DLD1 (cell line): ENCODE measurements around the gene B3GALNT1.

Experiments
- in situ Hi-C: cut with HindIII; loops from 2 replicates; pipeline ENCODE4 v1.10.0; 2017; ENCODE audit warnings: low sequenced_read_pairs

Gene B3GALNT1

DNA sequence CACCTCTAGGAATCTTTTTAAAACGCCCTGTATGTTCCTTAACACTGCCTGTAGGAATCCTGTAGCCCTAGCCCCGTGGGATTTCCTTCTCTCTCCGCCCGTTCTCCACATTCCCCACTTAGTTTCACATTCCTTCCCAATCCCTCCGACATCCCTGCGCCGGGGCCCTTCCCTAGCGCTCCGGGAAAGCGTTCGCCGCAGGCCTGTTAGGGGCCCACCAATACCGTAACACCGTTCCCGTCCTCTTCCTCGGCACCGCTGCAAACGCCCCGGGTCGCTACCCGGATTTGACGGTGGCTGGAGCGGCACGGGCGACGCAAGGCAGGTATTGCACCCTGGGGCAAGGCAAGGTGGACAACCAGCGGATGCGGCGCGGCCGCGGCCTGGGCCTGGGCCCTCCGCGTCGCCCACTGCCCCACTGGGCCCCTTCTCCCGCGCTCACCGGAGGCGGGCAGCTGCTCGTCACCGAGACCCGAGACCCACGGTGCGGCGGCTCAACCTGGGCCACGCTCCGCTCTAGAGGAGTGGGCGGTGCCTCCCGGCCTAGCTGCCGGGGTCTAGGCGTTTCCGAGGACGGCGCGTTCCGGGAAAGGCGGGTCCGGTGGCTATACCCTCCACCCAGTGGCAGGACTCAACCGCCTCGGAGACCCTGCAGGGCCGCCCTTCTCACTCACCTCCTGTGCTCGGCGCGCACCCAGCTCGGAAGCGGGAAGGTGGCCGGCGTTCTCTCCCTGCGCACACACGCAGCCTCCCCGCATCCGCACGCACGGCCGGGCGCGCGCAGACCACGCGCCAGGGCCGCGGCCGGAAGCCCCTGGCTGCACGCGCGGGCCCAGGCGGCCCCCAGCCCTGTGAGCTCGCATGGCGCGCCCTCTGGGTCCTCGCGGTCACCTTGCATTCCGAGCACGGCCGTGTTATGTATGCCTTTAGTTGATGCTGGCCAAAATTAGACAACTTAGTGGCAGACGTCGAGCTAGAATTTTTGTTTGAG, at the start of gene B3GALNT1:
TSS of gene B3GALNT1 (minus strand) at position 789 of the 991 bp plus-strand sequence. CDS start 18,595 bp downstream, outside the sequence.
- in situ Hi-C loops = no loop called here

- in situ Hi-C loops = no loop called here
Measured at GRCh38 chr3:161153480-161153879, 48.3 kb upstream of the B3GALNT1 start.

- in situ Hi-C loops = no loop called here
Measured at GRCh38 chr3:161150001-161150525, 44.9 kb upstream of the B3GALNT1 start.

DNA sequence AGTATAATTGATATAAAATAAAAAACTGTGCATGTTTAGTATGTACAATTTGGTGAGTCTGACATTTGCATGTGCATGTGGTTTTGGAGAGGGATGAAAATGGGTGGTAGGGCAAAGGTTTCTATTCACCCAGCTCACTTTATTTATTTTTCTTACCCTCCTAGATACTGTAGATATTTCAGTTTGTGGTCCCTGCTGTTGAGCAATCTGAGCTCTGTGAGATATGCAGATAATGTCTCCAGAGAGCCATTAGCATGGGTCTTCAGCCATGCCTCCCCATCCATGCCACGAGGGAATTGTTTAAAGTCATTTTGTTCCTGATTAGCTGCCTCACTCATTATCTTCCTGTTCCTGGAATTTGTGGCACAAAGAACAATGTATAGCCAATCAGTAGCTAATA, 44.4 kb upstream of the B3GALNT1 start:
- in situ Hi-C loops = no loop called here

DNA sequence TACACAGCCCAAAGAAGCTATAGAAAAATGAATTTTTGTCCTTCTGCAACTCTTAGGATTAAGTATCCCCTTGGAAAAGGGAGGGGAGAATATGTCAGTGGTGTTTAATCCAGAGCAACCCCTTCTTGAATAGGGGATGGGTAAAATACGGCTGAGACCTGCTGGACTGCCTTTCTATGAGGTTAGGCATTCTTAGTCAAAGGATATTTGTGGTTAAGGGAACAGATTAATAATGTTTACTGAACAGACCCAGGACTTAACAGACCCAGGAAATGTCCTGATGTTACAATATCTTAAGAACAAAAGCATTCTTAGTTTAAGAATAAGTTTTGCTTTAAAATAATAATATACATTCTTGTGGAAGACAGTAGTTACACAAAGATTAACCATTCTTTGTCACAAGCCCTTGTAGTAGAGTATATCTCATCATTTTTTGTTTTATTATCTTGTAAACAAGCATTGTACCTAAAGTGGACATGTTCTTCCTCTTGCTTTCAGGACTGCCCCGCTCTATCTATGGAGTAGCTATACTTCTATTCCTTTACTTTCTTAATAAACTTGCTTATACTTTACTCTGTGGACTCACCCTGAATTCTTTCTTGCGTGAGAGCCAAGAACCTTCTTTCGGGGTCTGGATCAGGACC, 43.8 kb upstream of the B3GALNT1 start:
- in situ Hi-C loops = no loop called here

- in situ Hi-C loops = no loop called here
Measured at GRCh38 chr3:161142486-161142885, 37.3 kb upstream of the B3GALNT1 start.

GRCh38 chr3:161139686-161140085, 34.5 kb upstream of the B3GALNT1 start:
- in situ Hi-C loops = no loop called here

DNA sequence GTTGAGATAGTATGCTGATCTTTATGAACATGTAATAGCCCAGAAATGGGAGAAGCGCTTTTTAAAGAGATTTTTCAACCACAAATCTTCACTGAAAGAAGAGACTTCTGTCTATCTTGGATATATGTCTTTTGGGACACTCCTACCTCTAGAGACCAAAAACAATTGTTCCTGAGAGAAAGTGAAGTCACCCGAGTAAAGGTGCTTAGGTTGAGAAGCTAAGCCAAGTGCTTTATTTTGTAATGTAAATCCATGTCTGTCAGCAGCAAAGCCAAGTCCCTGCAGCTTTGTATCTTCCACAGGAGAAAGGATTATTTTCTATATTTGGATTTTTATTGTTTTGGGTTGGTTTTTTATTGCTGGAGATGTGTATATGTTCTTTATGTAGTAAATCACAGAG, 32.1 kb upstream of the B3GALNT1 start:
- in situ Hi-C loops = no loop called here

GRCh38 chr3:161132391-161132790, 27.2 kb upstream of the B3GALNT1 start:
- in situ Hi-C loops = no loop called here

GRCh38 chr3:161126495-161126894, 21.3 kb upstream of the B3GALNT1 start:
- in situ Hi-C loops = no loop called here

DNA sequence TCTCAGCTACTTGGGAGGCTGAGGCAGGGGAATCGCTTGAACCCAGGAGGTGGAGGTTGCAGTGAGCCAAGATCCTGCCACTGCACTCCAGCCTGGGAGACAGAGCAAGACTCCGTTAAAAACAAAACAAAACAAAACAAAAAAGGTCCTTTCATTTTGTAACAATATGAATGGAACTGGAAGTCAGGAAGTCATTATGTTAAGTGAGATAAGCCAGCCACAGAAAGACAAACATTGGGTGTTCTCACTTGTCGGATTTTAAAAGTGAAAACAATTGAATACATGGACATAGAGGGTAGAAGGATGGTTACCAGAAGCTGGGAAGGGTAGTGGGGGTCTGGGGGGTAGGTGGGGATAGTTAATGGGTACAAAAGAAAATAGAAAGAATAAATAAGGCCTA, 12.5 kb upstream of the B3GALNT1 start:
- in situ Hi-C loops = no loop called here

DNA sequence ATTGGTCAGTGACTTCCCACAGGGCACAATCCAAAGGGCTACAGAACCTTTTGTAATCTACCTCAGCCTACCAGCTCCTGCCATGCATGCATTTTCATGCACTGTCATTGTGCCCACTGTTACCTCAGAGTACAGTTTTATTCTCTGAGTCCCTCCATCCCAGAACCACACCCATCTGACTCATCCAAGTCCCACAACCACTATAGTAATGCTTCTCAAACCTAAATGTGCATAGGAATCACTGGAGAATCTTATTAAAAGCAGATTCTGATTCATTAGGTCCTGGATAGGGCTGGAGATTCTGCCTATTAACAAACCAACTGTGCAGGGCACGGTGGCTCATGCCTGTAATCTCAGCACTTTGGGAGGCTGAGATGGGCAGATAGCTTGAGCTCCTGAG, 3.7 kb upstream of the B3GALNT1 start:
- in situ Hi-C loops = no loop called here

DNA sequence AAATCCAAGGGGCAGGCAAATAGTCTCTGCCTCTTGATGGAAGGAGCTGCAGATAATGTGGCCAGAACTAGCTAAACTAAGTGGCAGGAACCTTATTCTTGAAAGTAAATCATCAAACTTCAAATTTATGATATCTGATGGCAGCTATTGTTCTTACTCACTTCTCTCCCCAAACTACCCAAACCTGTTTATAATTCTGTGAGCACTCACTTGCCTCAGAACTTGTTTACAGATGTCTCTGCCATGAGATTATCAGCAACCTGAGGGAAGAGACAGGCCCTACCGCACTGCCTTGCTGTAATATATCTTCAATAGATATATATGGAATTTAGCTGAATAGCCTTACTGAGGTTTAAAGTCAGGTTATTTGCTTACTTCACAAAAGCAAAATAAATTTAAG, 2.2 kb upstream of the B3GALNT1 start:
- in situ Hi-C loops = no loop called here

DNA sequence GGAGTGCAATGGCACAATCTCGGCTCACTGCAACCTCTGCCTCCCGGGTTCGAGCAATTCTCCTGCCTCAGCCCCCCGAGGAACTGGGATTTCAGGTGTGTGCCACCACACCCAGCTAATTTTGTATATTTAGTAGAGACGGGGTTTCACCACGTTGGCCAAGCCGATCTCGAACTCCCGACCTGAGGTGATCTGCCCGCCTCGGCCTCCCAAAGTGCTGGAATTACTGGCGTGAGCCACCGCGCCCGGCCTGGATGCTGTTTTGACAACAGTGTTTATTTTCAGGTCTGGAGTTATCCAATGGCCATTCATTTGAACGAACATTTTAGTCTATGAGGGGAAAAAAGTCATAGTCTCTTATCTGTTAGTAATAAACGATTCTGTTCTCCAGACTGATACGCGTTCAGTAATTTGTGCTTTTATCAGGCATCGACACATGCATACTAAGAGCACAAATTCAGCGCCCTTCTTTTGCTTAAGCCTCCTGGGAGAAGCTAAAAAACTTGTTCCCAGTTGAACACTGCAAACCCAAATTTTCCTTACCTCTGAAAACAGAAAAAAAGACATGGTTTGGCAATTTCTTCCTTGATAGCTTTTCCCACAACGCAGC, 1.3 kb downstream of the B3GALNT1 start:
- in situ Hi-C loops = no loop called here

- in situ Hi-C loops = no loop called here
Measured at GRCh38 chr3:161101609-161102008, 3.5 kb downstream of the B3GALNT1 start.

DNA sequence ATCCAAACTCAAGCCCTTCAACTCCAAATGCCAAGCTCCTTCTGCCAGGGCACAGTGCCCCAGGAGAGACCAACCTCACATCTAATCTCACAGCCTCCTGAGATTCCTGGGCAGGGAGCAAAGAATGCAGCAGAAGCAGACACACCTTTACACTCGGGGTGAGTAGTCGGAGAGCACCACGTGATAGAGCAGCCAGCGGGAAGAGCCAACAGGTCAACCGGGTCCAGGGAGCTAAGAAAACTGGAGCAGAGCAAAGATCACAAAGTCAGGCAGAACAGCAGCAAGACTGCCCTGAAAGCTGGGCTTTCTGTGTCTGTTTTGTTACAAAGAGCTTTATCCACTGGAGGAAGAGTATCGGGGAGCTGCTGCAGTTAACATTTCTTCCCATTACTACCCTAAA, 4.2 kb downstream of the B3GALNT1 start:
- in situ Hi-C loops = no loop called here

GRCh38 chr3:161096771-161097367, 8.3 kb downstream of the B3GALNT1 start:
- in situ Hi-C loops = no loop called here

GRCh38 chr3:161093895-161094294, 11.3 kb downstream of the B3GALNT1 start:
- in situ Hi-C loops = no loop called here

- in situ Hi-C loops = no loop called here
Measured at GRCh38 chr3:161084277-161084676, 20.9 kb downstream of the B3GALNT1 start.

DNA sequence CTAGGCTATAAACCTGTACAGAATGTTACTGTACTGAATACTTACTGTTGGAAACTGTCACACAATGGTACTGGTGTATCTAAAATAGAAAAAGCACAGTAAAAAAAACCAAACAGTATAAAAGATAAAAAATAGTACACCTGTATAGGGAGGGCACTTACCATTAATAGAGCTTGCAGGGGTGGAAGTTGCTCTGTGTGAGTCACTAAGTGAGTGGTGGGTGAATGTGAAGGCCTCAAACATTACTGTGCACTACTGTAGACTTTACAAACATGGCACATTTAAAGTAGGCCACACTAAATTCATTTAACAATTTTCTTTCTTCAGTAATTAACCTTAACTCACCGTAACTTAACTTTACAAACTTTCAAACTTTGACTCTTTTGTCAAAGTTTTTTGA, 22.0 kb downstream of the B3GALNT1 start:
- in situ Hi-C loops = no loop called here

GRCh38 chr3:161082063-161082462, 23.1 kb downstream of the B3GALNT1 start:
- in situ Hi-C loops = no loop called here
